Loucy (cell line): Measurements from ENCODE around the gene MYL7.

Experiments
- H2AFZ ChIP-seq: fragments of 200-600 bp; sonication (generic); 2 replicates; pipeline ENCODE4 v1.6.0; 2016; ENCODE audit warnings: antibody characterized with exemption, mild to moderate bottlenecking, low read length, moderate library complexity
- H3F3A ChIP-seq: fragments of 200-600 bp; 2 replicates; pipeline ENCODE4 v1.6.0; 2016; ENCODE audit warnings: antibody characterized with exemption, low read depth, mild to moderate bottlenecking
- H3K27me3 ChIP-seq: fragments of 200-600 bp; sonication (generic); 2 replicates; pipeline ENCODE4 v1.6.1; 2014; ENCODE audit warnings: low read length, mild to moderate bottlenecking; ENCODE audit not compliant: insufficient read depth, poor library complexity, severe bottlenecking
- H3K36me3 ChIP-seq: fragments of 200-600 bp; sonication (generic); 2 replicates; pipeline ENCODE4 v1.6.1; 2016; ENCODE audit warnings: low read length; ENCODE audit not compliant: insufficient read depth
- H3K4me1 ChIP-seq: fragments of 200-600 bp; sonication (generic); 2 replicates; pipeline ENCODE4 v1.5.1; 2014; ENCODE audit warnings: low read length, mild to moderate bottlenecking; ENCODE audit not compliant: insufficient read depth, poor library complexity, severe bottlenecking
- H3K4me2 ChIP-seq: fragments of 200-600 bp; sonication (generic); 2 replicates; pipeline ENCODE4 v1.6.0; 2014; ENCODE audit warnings: antibody characterized with exemption, low read length, low read depth, mild to moderate bottlenecking; ENCODE audit not compliant: poor library complexity, severe bottlenecking
- H3K4me3 ChIP-seq: fragments of 200-600 bp; sonication (generic); 2 replicates; pipeline ENCODE4 v1.5.1; 2014; ENCODE audit warnings: low read length, mild to moderate bottlenecking, mixed read lengths; ENCODE audit not compliant: poor library complexity, severe bottlenecking
- H3K79me2 ChIP-seq: fragments of 200-600 bp; sonication (generic); 2 replicates; pipeline ENCODE4 v1.6.1; 2014; ENCODE audit warnings: low read length; ENCODE audit not compliant: insufficient read depth
- H3K9ac ChIP-seq: fragments of 200-600 bp; sonication (generic); 2 replicates; pipeline ENCODE4 v1.6.0; 2014; ENCODE audit warnings: mild to moderate bottlenecking, low read depth, low read length, moderate library complexity; ENCODE audit not compliant: poor library complexity, severe bottlenecking
- H3K9me2 ChIP-seq: fragments of 200-600 bp; sonication (generic); replicated peaks from 2 replicates; pipeline ENCODE4 v1.6.1; 2016; ENCODE audit warnings: low read depth, low read length, mixed read lengths
- H3K9me3 ChIP-seq: fragments of 200-600 bp; sonication (generic); 2 replicates; pipeline ENCODE4 v1.6.1; 2014; ENCODE audit warnings: mild to moderate bottlenecking, antibody characterized with exemption, low read length, low read depth; ENCODE audit not compliant: insufficient read depth
- H4K20me1 ChIP-seq: fragments of 200-600 bp; sonication (generic); 2 replicates; pipeline ENCODE4 v1.6.0; 2014; ENCODE audit warnings: antibody characterized with exemption, low read length, mild to moderate bottlenecking; ENCODE audit not compliant: insufficient read depth, poor library complexity, severe bottlenecking
- EZH2phosphoT487 ChIP-seq: fragments of 200-600 bp; IDR thresholded peaks from 2 replicates; pipeline ENCODE4 v1.6.1; 2018; ENCODE audit warnings: antibody characterized with exemption, mild to moderate bottlenecking, moderate library complexity, borderline replicate concordance
- TF ChIP-seq, protein P1 (sequence below): fragments of 200-600 bp; sonication (generic); conservative IDR thresholded peaks from 2 replicates; pipeline ENCODE4 v1.5.1; 2014; ENCODE audit warnings: mild to moderate bottlenecking, antibody characterized with exemption, low read length

MYL7 gene

DNA sequence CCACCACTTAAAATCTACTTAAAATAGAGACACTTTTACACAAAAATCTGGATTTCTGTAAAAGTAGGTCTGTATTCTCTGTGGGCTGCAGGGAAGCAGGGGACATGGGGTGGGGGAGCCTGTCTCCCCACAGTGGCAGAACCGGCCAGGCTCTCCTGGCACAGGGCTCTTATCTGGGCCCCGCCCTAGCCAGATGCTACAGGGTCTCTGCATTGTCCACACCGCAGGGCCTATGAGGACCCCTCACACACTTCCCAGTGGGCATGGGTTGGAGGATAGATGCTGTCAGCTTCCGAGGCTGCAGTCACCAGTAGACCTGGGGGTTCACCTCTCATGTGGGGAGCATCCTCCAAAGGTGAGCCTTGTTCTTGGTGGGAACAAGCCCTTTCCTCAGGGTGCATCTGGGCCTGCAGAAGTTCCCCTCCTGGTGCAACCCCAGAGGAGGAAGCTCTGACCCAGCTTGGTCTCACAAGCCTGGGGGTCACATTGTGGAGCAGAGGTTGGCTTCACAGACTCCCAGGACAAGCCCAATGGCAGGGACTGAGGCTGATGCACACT lies 15.4 kb upstream of the MYL7 start:
- Histone ChIP-seq H4K20me1 (no peaks in the 10 kb centered on the region), H3K4me3 (no peak overlapping the region), H2AFZ (no peak overlapping the region), H3K4me1 (no peaks in the 10 kb centered on the region), H3K36me3 (no peaks in the 10 kb centered on the region), H3K9me2 (no peaks in the 10 kb centered on the region), H3K79me2 (no peaks in the 10 kb centered on the region), H3K27me3 (no peaks in the 10 kb centered on the region), H3K9me3 (no peaks in the 10 kb centered on the region), H3F3A (no peaks in the 10 kb centered on the region), H3K9ac (no peak overlapping the region), H3K4me2 (no peak overlapping the region)
- TF ChIP-seq EZH2phosphoT487, result no peak
- TF ChIP-seq, protein P1, sequence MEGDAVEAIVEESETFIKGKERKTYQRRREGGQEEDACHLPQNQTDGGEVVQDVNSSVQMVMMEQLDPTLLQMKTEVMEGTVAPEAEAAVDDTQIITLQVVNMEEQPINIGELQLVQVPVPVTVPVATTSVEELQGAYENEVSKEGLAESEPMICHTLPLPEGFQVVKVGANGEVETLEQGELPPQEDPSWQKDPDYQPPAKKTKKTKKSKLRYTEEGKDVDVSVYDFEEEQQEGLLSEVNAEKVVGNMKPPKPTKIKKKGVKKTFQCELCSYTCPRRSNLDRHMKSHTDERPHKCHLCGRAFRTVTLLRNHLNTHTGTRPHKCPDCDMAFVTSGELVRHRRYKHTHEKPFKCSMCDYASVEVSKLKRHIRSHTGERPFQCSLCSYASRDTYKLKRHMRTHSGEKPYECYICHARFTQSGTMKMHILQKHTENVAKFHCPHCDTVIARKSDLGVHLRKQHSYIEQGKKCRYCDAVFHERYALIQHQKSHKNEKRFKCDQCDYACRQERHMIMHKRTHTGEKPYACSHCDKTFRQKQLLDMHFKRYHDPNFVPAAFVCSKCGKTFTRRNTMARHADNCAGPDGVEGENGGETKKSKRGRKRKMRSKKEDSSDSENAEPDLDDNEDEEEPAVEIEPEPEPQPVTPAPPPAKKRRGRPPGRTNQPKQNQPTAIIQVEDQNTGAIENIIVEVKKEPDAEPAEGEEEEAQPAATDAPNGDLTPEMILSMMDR, result no peak

- Histone ChIP-seq H4K20me1 (no peaks in the 10 kb centered on the region), H3K4me2 (no peak overlapping the region), H3K79me2 (no peaks in the 10 kb centered on the region), H3K27me3 (no peaks in the 10 kb centered on the region), H3K4me1 (no peaks in the 10 kb centered on the region), H3F3A (no peaks in the 10 kb centered on the region), H3K4me3 (no peak overlapping the region), H3K36me3 (no peaks in the 10 kb centered on the region), H3K9me3 (no peaks in the 10 kb centered on the region), H2AFZ (no peak overlapping the region), H3K9me2 (no peaks in the 10 kb centered on the region), H3K9ac (no peak overlapping the region)
- TF ChIP-seq EZH2phosphoT487, result no peak
- TF ChIP-seq, protein P1, result no peak
Measured at GRCh38 chr7:44155191-44156185, 14.4 kb upstream of the MYL7 start.

GRCh38 chr7:44154703-44155102 lies 13.6 kb upstream of the MYL7 start:
- no peak overlapping the region for H3K4me3 ChIP-seq
- H3F3A ChIP-seq, result no peaks in the 10 kb centered on the region
- no peak for TF ChIP-seq EZH2phosphoT487
- TF ChIP-seq, protein P1, result no peak
- no peaks in the 10 kb centered on the region for H3K36me3 ChIP-seq
- no peak overlapping the region for H3K9ac ChIP-seq
- no peaks in the 10 kb centered on the region for H4K20me1 ChIP-seq
- no peaks in the 10 kb centered on the region for H3K27me3 ChIP-seq
- no peaks in the 10 kb centered on the region for H3K9me3 ChIP-seq
- H3K9me2 ChIP-seq, result no peaks in the 10 kb centered on the region
- no peak overlapping the region for H3K4me2 ChIP-seq
- no peak overlapping the region for H2AFZ ChIP-seq
- H3K4me1 ChIP-seq, result no peaks in the 10 kb centered on the region
- no peaks in the 10 kb centered on the region for H3K79me2 ChIP-seq
